OCI-LY7 (cell line): ENCODE results near the gene TAF3. TPM values are rescaled to one million over a fixed set of nuclear protein-coding genes. Genes with fewer than 3 reads are reported as not detected.

Experiments used
- BruUV-seq: library from RNA; stranded (reverse); fragments of 400-500 nt; replicated peaks from 2 replicates; lab custom pipeline; 2021; lab: Mats Ljungman, UMichigan
- CTCF ChIA-PET: fragments of 300-600 bp; sonication (Branson Sonifier 250); formaldehyde crosslinking; loops from one replicate; lab custom pipeline; 2022; ENCODE audit warnings: antibody characterized with exemption; ENCODE audit not compliant: unreplicated experiment; lab: Charles Lee
- POLR2A ChIA-PET: fragments of 300-600 bp; sonication (Branson Sonifier 250); formaldehyde crosslinking; loops from one replicate; lab custom pipeline; 2022; ENCODE audit warnings: antibody characterized with exemption; lab: Charles Lee
- DNase-seq: peaks from one replicate; pipeline ENCODE4 v3.0.0-alpha.2; 2015; ENCODE audit warnings: low spot score
- H2AFZ ChIP-seq: fragments of 200-600 bp; sonication (generic), shearing (Covaris generic); 2 replicates; pipeline ENCODE4 v1.6.1; 2014; ENCODE audit warnings: mild to moderate bottlenecking, antibody characterized with exemption, low read length, moderate library complexity
- H3K27ac ChIP-seq: fragments of 200-600 bp; sonication (generic); 2 replicates; pipeline ENCODE4 v1.5.1; 2014; ENCODE audit warnings: mixed run types, low read depth, mild to moderate bottlenecking, moderate library complexity, low read length, inconsistent platforms; ENCODE audit not compliant: poor library complexity, severe bottlenecking
- H3K36me3 ChIP-seq: fragments of 200-600 bp; sonication (generic); 2 replicates; pipeline ENCODE4 v1.6.1; 2014; ENCODE audit warnings: mild to moderate bottlenecking, antibody characterized with exemption, low read length, moderate library complexity, mixed read lengths; ENCODE audit not compliant: insufficient read depth
- H3K4me1 ChIP-seq: fragments of 200-600 bp; sonication (generic); 2 replicates; pipeline ENCODE4 v1.5.1; 2014; ENCODE audit warnings: mild to moderate bottlenecking, low read length; ENCODE audit not compliant: insufficient read depth, poor library complexity, severe bottlenecking
- H3K4me2 ChIP-seq: fragments of 200-600 bp; sonication (generic); 2 replicates; pipeline ENCODE4 v1.6.1; 2014; ENCODE audit warnings: mild to moderate bottlenecking, low read length
- H3K4me3 ChIP-seq: fragments of 200-600 bp; sonication (generic); 2 replicates; pipeline ENCODE4 v1.5.1; 2014; ENCODE audit warnings: mild to moderate bottlenecking, low read depth, low read length; ENCODE audit not compliant: poor library complexity, severe bottlenecking
- H3K79me2 ChIP-seq: fragments of 200-600 bp; sonication (generic); 2 replicates; pipeline ENCODE4 v1.6.1; 2016; ENCODE audit warnings: low read depth, mild to moderate bottlenecking, low read length, moderate library complexity, mixed read lengths; ENCODE audit not compliant: insufficient read depth
- H3K9me2 ChIP-seq: fragments of 200-600 bp; sonication (generic); 2 replicates; pipeline ENCODE4 v1.6.1; 2016; ENCODE audit warnings: mild to moderate bottlenecking, low read length, mixed read lengths; ENCODE audit not compliant: insufficient read depth
- H3K9me3 ChIP-seq: fragments of 200-600 bp; sonication (generic); 2 replicates; pipeline ENCODE4 v1.6.1; 2014; ENCODE audit warnings: mild to moderate bottlenecking, mixed run types, low read length, mixed read lengths
- H4K20me1 ChIP-seq: fragments of 200-600 bp; sonication (generic); 2 replicates; pipeline ENCODE4 v1.6.1; 2014; ENCODE audit warnings: mild to moderate bottlenecking, antibody characterized with exemption, low read length, moderate library complexity, mixed read lengths; ENCODE audit not compliant: insufficient read depth
- EZH2phosphoT487 ChIP-seq: fragments of 200-600 bp; sonication (generic); IDR thresholded peaks from 2 replicates; pipeline ENCODE4 v1.6.1; 2018; ENCODE audit warnings: low read depth, borderline replicate concordance, mild to moderate bottlenecking, mixed run types, antibody characterized with exemption, low read length, moderate library complexity, mixed read lengths
- intact Hi-C: fragments of 100-400 bp; cut with micrococcal nuclease; formaldehyde crosslinking; loops from one replicate; pipeline ENCODE4 v1.10.0; 2022; ENCODE audit not compliant: unreplicated experiment
- total RNA-seq, 2 experiments: library from RNA; depleted of rRNA in 1 of 2; stranded (reverse); fragments of >200 nt in 1 of 2; shearing (Covaris generic) in 1 of 2; gene quantifications; 2 replicates each; pipeline ENCODE4 v1.2.3, GENCODE V29; 2014 to 2022
- TF ChIP-seq, protein P1 (sequence below): fragments of 200-600 bp; sonication (generic); conservative IDR thresholded peaks from 2 replicates; pipeline ENCODE4 v1.5.1; 2014; ENCODE audit warnings: mild to moderate bottlenecking, antibody characterized with exemption, low read length, moderate library complexity, mixed read lengths

TAF3 gene
- total RNA-seq, 2 experiments from 2014 or later, result 3.8 to 11.1 TPM

- DNase-seq, result peak; percentile 13
- H3K4me1 ChIP-seq, result peaks cover 12% of the 10 kb centered on the region
- no peaks in the 10 kb centered on the region for H4K20me1 ChIP-seq
- no peak overlapping the region for H3K27ac ChIP-seq
- CTCF ChIA-PET, result no interaction called here
- H3K79me2 ChIP-seq, result 0 out of 2 replicates have a peak, but pooled peaks cover 4% of the 10 kb centered on the region
- POLR2A ChIA-PET, result no interaction called here
- no peak overlapping the region for H3K4me2 ChIP-seq
- peaks cover 13% of the 10 kb centered on the region for H3K36me3 ChIP-seq
- H3K9me2 ChIP-seq, result no peaks in the 10 kb centered on the region
- TF ChIP-seq, protein P1, sequence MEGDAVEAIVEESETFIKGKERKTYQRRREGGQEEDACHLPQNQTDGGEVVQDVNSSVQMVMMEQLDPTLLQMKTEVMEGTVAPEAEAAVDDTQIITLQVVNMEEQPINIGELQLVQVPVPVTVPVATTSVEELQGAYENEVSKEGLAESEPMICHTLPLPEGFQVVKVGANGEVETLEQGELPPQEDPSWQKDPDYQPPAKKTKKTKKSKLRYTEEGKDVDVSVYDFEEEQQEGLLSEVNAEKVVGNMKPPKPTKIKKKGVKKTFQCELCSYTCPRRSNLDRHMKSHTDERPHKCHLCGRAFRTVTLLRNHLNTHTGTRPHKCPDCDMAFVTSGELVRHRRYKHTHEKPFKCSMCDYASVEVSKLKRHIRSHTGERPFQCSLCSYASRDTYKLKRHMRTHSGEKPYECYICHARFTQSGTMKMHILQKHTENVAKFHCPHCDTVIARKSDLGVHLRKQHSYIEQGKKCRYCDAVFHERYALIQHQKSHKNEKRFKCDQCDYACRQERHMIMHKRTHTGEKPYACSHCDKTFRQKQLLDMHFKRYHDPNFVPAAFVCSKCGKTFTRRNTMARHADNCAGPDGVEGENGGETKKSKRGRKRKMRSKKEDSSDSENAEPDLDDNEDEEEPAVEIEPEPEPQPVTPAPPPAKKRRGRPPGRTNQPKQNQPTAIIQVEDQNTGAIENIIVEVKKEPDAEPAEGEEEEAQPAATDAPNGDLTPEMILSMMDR, result 0 out of 2 replicates have a peak, but pooled peaks have one; percentile 31
- no peak for TF ChIP-seq EZH2phosphoT487
- no peaks in the 10 kb centered on the region for H3K9me3 ChIP-seq
- H2AFZ ChIP-seq, result no peak overlapping the region
- H3K4me3 ChIP-seq, result no peak overlapping the region
- BruUV-seq, result no TSS peak
- intact Hi-C loops, result loop anchor here (10.0 kb wide), 1 partner anchor 289 kb away; no protein-coding TSS in a partner anchor
Measured at GRCh38 chr10:7813481-7813880, 4.8 kb upstream of the TAF3 start.

DNA sequence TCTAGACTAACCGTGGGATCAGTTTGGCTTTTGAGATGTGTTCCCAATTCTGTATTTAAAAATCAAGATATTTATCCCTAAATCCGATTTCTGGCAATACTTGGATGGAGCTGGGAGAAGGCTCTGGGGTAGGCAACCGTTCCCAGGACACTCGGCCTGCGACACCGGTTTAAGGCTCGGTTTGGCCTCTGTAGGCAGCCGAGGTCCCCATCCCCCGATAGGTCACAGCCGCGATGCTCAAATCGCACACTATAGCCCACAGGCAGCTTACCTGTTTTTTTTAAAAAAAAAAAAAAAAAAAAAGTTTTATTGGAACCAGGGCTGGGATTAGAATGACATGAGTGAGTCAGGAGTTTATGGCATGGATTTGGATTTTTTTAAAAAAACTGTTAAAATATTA is 729 bp upstream of the TAF3 start:
- Histone ChIP-seq H3K9me2 (no peaks in the 10 kb centered on the region), H4K20me1 (peaks cover 10% of the 10 kb centered on the region; the same call in 1 of the 2 replicates), H3K36me3 (peaks cover 5% of the 10 kb centered on the region; the same call in 1 of the 2 replicates), H3K4me1 (peaks cover 21% of the 10 kb centered on the region), H3K4me3 (peak overlapping the region; percentile 96), H2AFZ (peak overlapping the region; percentile 96), H3K9me3 (no peaks in the 10 kb centered on the region), H3K79me2 (peaks cover 20% of the 10 kb centered on the region; the same call in 1 of the 2 replicates), H3K4me2 (peak overlapping the region; percentile 86), H3K27ac (no peak overlapping the region)
- ChIA-PET CTCF (interaction anchor here (2.2 kb wide), 1 partner anchor 30 kb away, joined by 11 read pairs; the partner anchor contains the start of genes ATP5F1C and KIN), POLR2A (interaction anchor here (0.6 to 5.8 kb wide), 9 partner anchors 9 to 491 kb away, joined by 3 to 39 read pairs (median 4); partner anchors contain the start of genes ATP5F1C and KIN)
- DNase-seq, result no peak
- BruUV-seq, result no TSS peak
- no peak for TF ChIP-seq EZH2phosphoT487
- TF ChIP-seq, protein P1, result no peak
- intact Hi-C loops, result loop anchor here (10.0 kb wide), 1 partner anchor 293 kb away; no protein-coding TSS in a partner anchor

DNA sequence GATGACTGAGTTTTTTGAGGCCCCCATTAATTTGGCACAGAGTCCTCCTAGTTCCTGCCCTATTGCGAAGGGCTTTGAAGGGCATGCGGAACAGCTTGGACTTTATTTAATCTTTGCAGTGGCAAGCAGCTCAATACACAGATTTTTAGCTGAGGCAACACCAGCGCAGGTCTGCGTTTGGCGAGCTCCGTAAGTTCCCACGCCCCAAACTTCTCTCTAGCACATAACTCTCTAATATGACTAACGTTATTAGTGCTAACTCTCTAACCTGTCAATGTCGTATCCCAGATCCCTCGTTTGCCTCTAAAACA is 366 bp upstream of the TAF3 start:
- TF ChIP-seq, protein P1, result no peak
- TF ChIP-seq EZH2phosphoT487, result no peak
- CTCF ChIA-PET, result interaction anchor here (2.2 kb wide), 1 partner anchor 30 kb away, joined by 11 read pairs; the partner anchor contains the start of genes ATP5F1C and KIN
- Histone ChIP-seq H3K9me3 (no peaks in the 10 kb centered on the region), H3K36me3 (peaks cover 5% of the 10 kb centered on the region; the same call in 1 of the 2 replicates), H3K4me3 (peak overlapping the region; percentile 96), H3K27ac (no peak overlapping the region), H3K4me2 (peak overlapping the region; percentile 86), H4K20me1 (peaks cover 10% of the 10 kb centered on the region; the same call in 1 of the 2 replicates), H3K9me2 (no peaks in the 10 kb centered on the region), H3K79me2 (peaks cover 20% of the 10 kb centered on the region; the same call in 1 of the 2 replicates), H3K4me1 (peaks cover 21% of the 10 kb centered on the region), H2AFZ (peak overlapping the region; percentile 96)
- no peak for DNase-seq
- POLR2A ChIA-PET, result interaction anchor here (0.6 to 5.8 kb wide), 10 partner anchors 10 to 491 kb away, joined by 3 to 39 read pairs (median 4); partner anchors contain the start of genes ATP5F1C and KIN
- intact Hi-C loops, result loop anchor here (2.0 to 10.0 kb wide), 2 partner anchors 29 to 293 kb away; partner anchors contain the start of gene ATP5F1C
- TSS peak; percentile 95 for BruUV-seq
